PFSK-1 (cell line): ENCODE results near the gene MYO1F. TPM values are rescaled to one million over a fixed set of nuclear protein-coding genes. Genes with fewer than 3 reads are reported as not detected.

Experiments
- FOXP2 ChIP-seq: optimal IDR thresholded peaks from 2 replicates; pipeline ENCODE3; 2011; ENCODE audit warnings: borderline replicate concordance, control low read depth, inconsistent platforms; ENCODE audit not compliant: insufficient read depth; ENCODE audit errors: extremely low read length, extremely low read depth
- POLR2AphosphoS5 ChIP-seq: IDR thresholded peaks from 2 replicates; pipeline ENCODE4 v1.6.1; 2012; ENCODE audit warnings: low read depth, mild to moderate bottlenecking, control low read depth, low read length, moderate library complexity
- SIN3A ChIP-seq: IDR thresholded peaks from 2 replicates; pipeline ENCODE4 v1.6.1; 2012; ENCODE audit warnings: mild to moderate bottlenecking, low read length, moderate library complexity, borderline replicate concordance; ENCODE audit not compliant: insufficient read depth
- TAF1 ChIP-seq: IDR thresholded peaks from 2 replicates; pipeline ENCODE4 v1.6.1; 2012; ENCODE audit warnings: low read length, control low read depth, borderline replicate concordance; ENCODE audit not compliant: insufficient read depth
- polyA plus RNA-seq: library from polyadenylated mRNA; unstranded; fragments of >200 nt; gene quantifications from one replicate; pipeline ENCODE4 v1.2.1, GENCODE V29; 2012; ENCODE audit warnings: low read depth, missing spikeins; ENCODE audit not compliant: insufficient read length
- TF ChIP-seq, protein P1 (sequence below), 2 experiments: IDR thresholded peaks; 2 replicates each; pipeline versions ENCODE4 v1.6.1 to v1.8.0; 2011 to 2012; ENCODE audit warnings: low read depth in 2 of 2, low read length in 2 of 2, control low read depth in 1 of 2, inconsistent platforms in 1 of 2, mild to moderate bottlenecking in 1 of 2, moderate library complexity in 1 of 2; ENCODE audit not compliant: insufficient read depth in 1 of 2

MYO1F gene
- polyA plus RNA-seq = 5.9 TPM

DNA sequence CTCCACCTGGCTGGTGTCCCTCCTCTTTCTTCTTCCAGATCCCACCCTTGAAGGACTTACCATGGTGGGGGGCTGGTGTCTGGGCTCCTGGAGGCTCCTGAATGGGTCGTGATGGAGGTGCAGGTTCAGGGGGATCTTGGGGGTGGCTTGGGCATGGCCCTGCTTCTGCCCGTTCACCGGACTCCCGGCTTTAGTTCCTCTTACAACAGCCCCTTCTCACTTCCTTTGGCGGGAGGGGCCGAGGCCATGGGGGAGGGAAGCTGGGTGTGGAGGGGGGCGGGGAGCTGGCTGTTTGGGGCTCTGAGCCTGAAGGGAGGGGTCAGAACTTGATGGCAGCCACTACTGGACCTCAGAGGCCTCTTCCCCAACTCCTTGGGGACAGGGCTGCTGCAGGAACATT lies at the start of gene MYO1F:
Gene MYO1F, minus strand, starts transcription at position 196 of the 400 bp plus-strand sequence. Its CDS starts 133 bp downstream, at position 63.
- TF ChIP-seq SIN3A (no peak), FOXP2 (no peak), TAF1 (no peak), POLR2AphosphoS5 (no peak)
- TF ChIP-seq, protein P1, sequence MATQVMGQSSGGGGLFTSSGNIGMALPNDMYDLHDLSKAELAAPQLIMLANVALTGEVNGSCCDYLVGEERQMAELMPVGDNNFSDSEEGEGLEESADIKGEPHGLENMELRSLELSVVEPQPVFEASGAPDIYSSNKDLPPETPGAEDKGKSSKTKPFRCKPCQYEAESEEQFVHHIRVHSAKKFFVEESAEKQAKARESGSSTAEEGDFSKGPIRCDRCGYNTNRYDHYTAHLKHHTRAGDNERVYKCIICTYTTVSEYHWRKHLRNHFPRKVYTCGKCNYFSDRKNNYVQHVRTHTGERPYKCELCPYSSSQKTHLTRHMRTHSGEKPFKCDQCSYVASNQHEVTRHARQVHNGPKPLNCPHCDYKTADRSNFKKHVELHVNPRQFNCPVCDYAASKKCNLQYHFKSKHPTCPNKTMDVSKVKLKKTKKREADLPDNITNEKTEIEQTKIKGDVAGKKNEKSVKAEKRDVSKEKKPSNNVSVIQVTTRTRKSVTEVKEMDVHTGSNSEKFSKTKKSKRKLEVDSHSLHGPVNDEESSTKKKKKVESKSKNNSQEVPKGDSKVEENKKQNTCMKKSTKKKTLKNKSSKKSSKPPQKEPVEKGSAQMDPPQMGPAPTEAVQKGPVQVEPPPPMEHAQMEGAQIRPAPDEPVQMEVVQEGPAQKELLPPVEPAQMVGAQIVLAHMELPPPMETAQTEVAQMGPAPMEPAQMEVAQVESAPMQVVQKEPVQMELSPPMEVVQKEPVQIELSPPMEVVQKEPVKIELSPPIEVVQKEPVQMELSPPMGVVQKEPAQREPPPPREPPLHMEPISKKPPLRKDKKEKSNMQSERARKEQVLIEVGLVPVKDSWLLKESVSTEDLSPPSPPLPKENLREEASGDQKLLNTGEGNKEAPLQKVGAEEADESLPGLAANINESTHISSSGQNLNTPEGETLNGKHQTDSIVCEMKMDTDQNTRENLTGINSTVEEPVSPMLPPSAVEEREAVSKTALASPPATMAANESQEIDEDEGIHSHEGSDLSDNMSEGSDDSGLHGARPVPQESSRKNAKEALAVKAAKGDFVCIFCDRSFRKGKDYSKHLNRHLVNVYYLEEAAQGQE (IDR thresholded peaks at IDR 0.05; ENCODE audit: insufficient read depth in 1 of 2, low read depth in 2 of 2, low read length in 2 of 2) = no peak

DNA sequence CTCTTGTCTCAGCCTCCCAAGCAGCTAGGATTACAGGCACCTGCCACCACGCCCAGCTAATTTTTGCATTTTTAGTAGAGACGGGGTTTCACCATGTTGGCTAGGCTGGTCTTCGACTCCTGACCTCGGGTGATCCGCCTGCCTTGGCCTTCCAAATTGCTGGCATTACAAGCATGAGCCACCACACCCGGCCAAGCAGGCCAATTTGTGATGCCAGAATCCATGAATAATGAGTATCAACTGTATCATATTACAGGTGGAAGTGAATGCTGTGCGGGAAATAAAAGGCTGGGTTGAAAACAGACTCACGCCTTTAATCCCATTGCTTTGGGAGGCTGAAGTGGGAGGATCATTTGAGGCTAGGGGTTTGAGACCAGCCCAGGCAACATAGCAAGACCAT lies 49.6 kb upstream of the MYO1F start:
- TF ChIP-seq, protein P1 (IDR thresholded peaks at IDR 0.05; ENCODE audit: insufficient read depth in 1 of 2, low read depth in 2 of 2, low read length in 2 of 2) = no peak
- TF ChIP-seq TAF1 (no peak), FOXP2 (no peak), POLR2AphosphoS5 (no peak), SIN3A (no peak)

DNA sequence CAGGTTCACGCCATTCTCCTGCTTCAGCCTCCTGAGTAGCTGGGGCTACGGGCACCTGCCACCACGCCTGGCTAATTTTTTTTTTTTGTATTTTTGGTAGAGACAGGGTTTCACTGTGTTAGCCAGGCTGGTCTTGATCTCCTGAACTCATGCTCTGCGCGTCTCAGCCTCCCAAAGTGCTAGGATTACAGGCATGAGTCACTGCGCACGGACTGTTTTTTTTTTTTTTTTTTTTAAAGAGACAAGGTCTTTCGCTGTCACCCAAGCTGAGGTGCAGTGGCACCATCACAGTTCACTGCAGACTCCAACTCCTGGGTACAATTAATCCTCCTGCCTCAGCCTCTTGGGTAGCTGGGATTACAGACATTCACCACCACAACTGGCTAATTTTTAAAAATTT lies 41.5 kb upstream of the MYO1F start:
- TF ChIP-seq, protein P1 (IDR thresholded peaks at IDR 0.05; ENCODE audit: insufficient read depth in 1 of 2, low read depth in 2 of 2, low read length in 2 of 2) = no peak
- TF ChIP-seq SIN3A (no peak), POLR2AphosphoS5 (no peak), FOXP2 (no peak), TAF1 (no peak)

DNA sequence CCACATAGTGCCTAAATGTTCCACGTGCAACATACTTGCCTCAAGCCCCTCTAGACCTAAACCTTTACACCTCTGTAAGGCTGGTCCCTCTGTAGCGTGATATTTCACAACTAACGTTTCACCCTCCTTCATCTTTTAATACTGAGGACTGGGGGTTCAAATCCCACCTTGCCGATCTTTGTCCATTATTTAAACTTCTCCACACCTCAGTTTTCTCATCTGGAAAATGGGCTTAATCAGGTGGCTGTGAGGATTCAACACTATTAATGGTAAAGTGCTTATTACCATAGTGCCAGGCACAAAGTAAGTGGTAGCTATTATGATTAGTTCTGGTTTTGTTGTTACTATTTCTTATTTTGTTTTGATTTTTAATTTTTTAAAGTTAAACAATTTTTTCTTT lies 40.7 kb upstream of the MYO1F start:
- TF ChIP-seq FOXP2 = no peak
- TF ChIP-seq TAF1 = no peak
- TF ChIP-seq SIN3A = no peak
- TF ChIP-seq POLR2AphosphoS5 = no peak
- TF ChIP-seq, protein P1 (IDR thresholded peaks at IDR 0.05; ENCODE audit: insufficient read depth in 1 of 2, low read depth in 2 of 2, low read length in 2 of 2) = no peak

DNA sequence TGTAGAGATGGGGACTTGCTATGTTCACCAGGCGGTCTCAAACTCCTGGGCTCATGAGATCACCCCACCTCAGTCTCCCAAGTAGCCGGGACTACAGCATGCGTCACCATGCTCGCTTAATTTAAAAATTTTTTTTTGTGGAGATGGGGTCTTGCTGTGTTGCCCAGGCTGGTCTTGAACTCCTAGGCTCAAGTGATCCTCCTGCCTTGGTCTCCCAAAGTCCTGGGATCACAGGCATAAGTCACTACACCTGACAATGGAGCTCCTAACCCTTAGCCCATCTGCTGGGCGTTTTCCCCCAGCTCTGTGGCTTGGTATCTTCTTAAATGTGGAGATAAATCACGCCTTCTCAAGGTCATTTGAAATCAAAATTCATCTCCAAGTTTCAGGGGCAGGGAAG lies 39.6 kb upstream of the MYO1F start:
- TF ChIP-seq TAF1 = no peak
- TF ChIP-seq POLR2AphosphoS5 = no peak
- no peak for TF ChIP-seq FOXP2
- no peak for TF ChIP-seq SIN3A
- TF ChIP-seq, protein P1 (IDR thresholded peaks at IDR 0.05; ENCODE audit: insufficient read depth in 1 of 2, low read depth in 2 of 2, low read length in 2 of 2) = no peak
